MM.1S (cell line): ENCODE measurements around the gene ANKMY2.

Experiments
- EZH2phosphoT487 ChIP-seq: fragments of 300-600 bp; sonication (generic); IDR thresholded peaks from 2 replicates; pipeline ENCODE4 v1.6.1; 2018; ENCODE audit warnings: antibody characterized with exemption, low read length
- TF ChIP-seq, protein P1 (sequence below): fragments of 300-600 bp; sonication (generic); IDR thresholded peaks from 2 replicates; pipeline ENCODE4 v1.5.1; 2016; ENCODE audit warnings: antibody characterized with exemption, low read length, mixed read lengths

- TF ChIP-seq, protein P1, sequence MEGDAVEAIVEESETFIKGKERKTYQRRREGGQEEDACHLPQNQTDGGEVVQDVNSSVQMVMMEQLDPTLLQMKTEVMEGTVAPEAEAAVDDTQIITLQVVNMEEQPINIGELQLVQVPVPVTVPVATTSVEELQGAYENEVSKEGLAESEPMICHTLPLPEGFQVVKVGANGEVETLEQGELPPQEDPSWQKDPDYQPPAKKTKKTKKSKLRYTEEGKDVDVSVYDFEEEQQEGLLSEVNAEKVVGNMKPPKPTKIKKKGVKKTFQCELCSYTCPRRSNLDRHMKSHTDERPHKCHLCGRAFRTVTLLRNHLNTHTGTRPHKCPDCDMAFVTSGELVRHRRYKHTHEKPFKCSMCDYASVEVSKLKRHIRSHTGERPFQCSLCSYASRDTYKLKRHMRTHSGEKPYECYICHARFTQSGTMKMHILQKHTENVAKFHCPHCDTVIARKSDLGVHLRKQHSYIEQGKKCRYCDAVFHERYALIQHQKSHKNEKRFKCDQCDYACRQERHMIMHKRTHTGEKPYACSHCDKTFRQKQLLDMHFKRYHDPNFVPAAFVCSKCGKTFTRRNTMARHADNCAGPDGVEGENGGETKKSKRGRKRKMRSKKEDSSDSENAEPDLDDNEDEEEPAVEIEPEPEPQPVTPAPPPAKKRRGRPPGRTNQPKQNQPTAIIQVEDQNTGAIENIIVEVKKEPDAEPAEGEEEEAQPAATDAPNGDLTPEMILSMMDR, result no peak
- no peak for TF ChIP-seq EZH2phosphoT487
These were observed 42.7 kb upstream of the ANKMY2 start for GRCh38 chr7:16688249-16688648.
